ENCODE data around the gene EIF4G1. TPM values are rescaled to one million over a fixed set of nuclear protein-coding genes. Genes with fewer than 3 reads are reported as not detected.

The EIF4G1 gene
- total and polyA plus RNA-seq, 2 donors (not counting 3 experiments of a cell fraction or from before 2014, with no cell fraction given): 355 to 532 TPM

- intact Hi-C loops (cut with micrococcal nuclease) (no loop called here), dilution Hi-C loops (cut with MboI; ENCODE audit: extremely low pct_ligation_motif_present, low sequenced_read_pairs) (no loop called here)
- Histone ChIP-seq H3K9me3 (replicated peaks; ENCODE audit: control insufficient read depth, insufficient read depth, low read length) (no peaks in the 10 kb centered on the region), H3K9me1 (replicated peaks; ENCODE audit: control insufficient read depth, extremely low read depth, insufficient read depth, low read length) (no peaks in the 10 kb centered on the region), H3K4me3 (replicated peaks in 1 of 3; ENCODE audit: insufficient read depth in 1 of 3, low read depth in 1 of 3, low read length in 3 of 3) (no peak overlapping the region), H3K4me2 (ENCODE audit: insufficient read depth, low read length) (no peak overlapping the region), H3K9ac (replicated peaks; ENCODE audit: extremely low read depth, insufficient read depth, low read length) (no peak overlapping the region), H4K20me1 (replicated peaks; ENCODE audit: control insufficient read depth, extremely low read depth, insufficient read depth, low read length) (no peaks in the 10 kb centered on the region), H3K79me2 (ENCODE audit: control insufficient read depth, insufficient read depth, low read length) (peaks cover 18% of the 10 kb centered on the region), H2AFZ (ENCODE audit: low read depth, low read length) (no peak overlapping the region), H3K36me3 (ENCODE audit: control insufficient read depth in 2 of 2, extremely low read depth in 1 of 2, insufficient read depth in 2 of 2, low read length in 2 of 2) (peaks cover 6 to 25% of the 10 kb centered on the region in 2 experiments), H3K4me1 (ENCODE audit: control insufficient read depth, extremely low read depth, insufficient read depth, low read length) (peaks cover 16% of the 10 kb centered on the region), H3K27me3 (ENCODE audit: control insufficient read depth in 2 of 2, insufficient read depth in 2 of 2, low read length in 2 of 2) (no peaks in the 10 kb centered on the region), H3K27ac (ENCODE audit: insufficient read depth, low read depth, low read length) (no peak overlapping the region)
- FAIRE-seq: no peak
- ChIA-PET POLR2A (no interaction called here), CTCF (interaction anchor here (0.7 to 0.8 kb wide), 2 partner anchors 10 to 1536 kb away, joined by 3 read pairs; no protein-coding TSS in a partner anchor)
- TF ChIP-seq GATA2 (IDR thresholded peaks at IDR 0.05; ENCODE audit: insufficient read depth, insufficient read length, low read depth, low read length) (no peak), POLR2AphosphoS5 (IDR thresholded peaks at IDR 0.05; ENCODE audit: insufficient read depth, low read depth, low read length) (no peak), POLR2A (IDR thresholded peaks at IDR 0.05; ENCODE audit: low read depth, low read length) (no peak), CTCF (IDR thresholded peaks at IDR 0.05; ENCODE audit: extremely low read depth in 1 of 2, insufficient read depth in 1 of 2, low read depth in 1 of 2, low read length in 2 of 2) (no peak), EZH2 (IDR thresholded peaks at IDR 0.05; ENCODE audit: borderline replicate concordance, low read depth, low read length, severe bottlenecking) (no peak), JUN (IDR thresholded peaks at IDR 0.05; ENCODE audit: borderline replicate concordance, insufficient read depth, insufficient read length, low read depth) (no peak), FOS (IDR thresholded peaks at IDR 0.05; ENCODE audit: borderline replicate concordance, insufficient read depth, low read length) (no peak), MAX (IDR thresholded peaks at IDR 0.05; ENCODE audit: insufficient read depth, insufficient read length) (no peak), MYC (IDR thresholded peaks at IDR 0.05; ENCODE audit: low read depth, low read length) (no peak)
- no peak for DNase-seq (ENCODE audit: low read depth, low spot score)
- no TSS peak for BruUV-seq (replicated peaks)
Measured at GRCh38 chr3:184343200-184343876, 28.9 kb downstream of the EIF4G1 start.
